ENCODE results near the gene ABCA1. TPM values are rescaled to one million over a fixed set of nuclear protein-coding genes. Genes with fewer than 3 reads are reported as not detected.

The ABCA1 gene
- total and polyA plus RNA-seq, 10 of the 15 experiments (the other 5 are each of a cell fraction or from before 2014, with no cell fraction given), result 0.01 to 0.56 (median 0.16) TPM

- ATAC-seq, result no peak
- FAIRE-seq, result no peak
- no peak for DNase-seq (ENCODE audit: low read depth, low spot score)
- BruUV-seq (replicated peaks), result no TSS peak
- Histone ChIP-seq H3K9me3 (replicated peaks; ENCODE audit: control insufficient read depth, insufficient read depth, low read length) (no peaks in the 10 kb centered on the region), H3K36me3 (ENCODE audit: control insufficient read depth in 2 of 2, insufficient read depth in 2 of 2, low read length in 1 of 2) (no peaks in the 10 kb centered on the region), H3K27ac (ENCODE audit: control insufficient read depth, insufficient read depth) (no peak overlapping the region), H3K4me2 (ENCODE audit: control insufficient read depth, insufficient read depth) (no peak overlapping the region), H3K4me1 (ENCODE audit: control insufficient read depth, insufficient read depth, low read length) (no peaks in the 10 kb centered on the region), H3K27me3 (replicated peaks in 1 of 2; ENCODE audit: control insufficient read depth in 2 of 2, insufficient read depth in 2 of 2, low read length in 1 of 2) (peaks cover 0 to 8% of the 10 kb centered on the region in 2 experiments; a peak in 2 of 4 replicates), H2AFZ (ENCODE audit: control insufficient read depth, low read depth, low read length) (no peak overlapping the region), H3K4me3 (no peak overlapping the region), H4K20me1 (ENCODE audit: control insufficient read depth, insufficient read depth) (no peaks in the 10 kb centered on the region), H3K79me2 (ENCODE audit: control insufficient read depth, insufficient read depth, low read length) (no peaks in the 10 kb centered on the region), H3K9ac (ENCODE audit: control insufficient read depth, insufficient read depth, low read length) (no peak overlapping the region)
- ChIA-PET POLR2A (no interaction called here), SMC1A (ENCODE audit: uncharacterized antibody, unreplicated experiment) (no interaction called here), CTCF (no interaction called here), RAD21 (ENCODE audit: unreplicated experiment) (no interaction called here)
- intact Hi-C loops (cut with micrococcal nuclease; ENCODE audit: unreplicated experiment), result no loop called here
- TF ChIP-seq BMI1 (IDR thresholded peaks at IDR 0.05; ENCODE audit: borderline replicate concordance) (no peak), ZNF217 (IDR thresholded peaks at IDR 0.05) (no peak), E2F4 (IDR thresholded peaks at IDR 0.05; ENCODE audit: low read depth, low read length) (no peak), RB1 (IDR thresholded peaks at IDR 0.05; ENCODE audit: borderline replicate concordance) (no peak), SP1 (IDR thresholded peaks at IDR 0.05; ENCODE audit: low read depth, low read length) (no peak), RCOR1 (conservative IDR thresholded peaks at IDR 0.05; ENCODE audit: low read depth, low read length) (no peak), CREM (IDR thresholded peaks at IDR 0.05; ENCODE audit: low read depth) (no peak), RELB (IDR thresholded peaks at IDR 0.05; ENCODE audit: low read depth) (no peak), SREBF2 (IDR thresholded peaks at IDR 0.05; ENCODE audit: low read length) (no peak), CBFB (IDR thresholded peaks at IDR 0.05; ENCODE audit: low read depth) (no peak), MTA2 (IDR thresholded peaks at IDR 0.05; ENCODE audit: low read depth) (no peak)
- in situ Hi-C loops (cut with MboI), result no loop called here
- 17% methylated on average over 11 of the region's 11 CpGs for WGBS (ENCODE audit: insufficient coverage, insufficient replicate concordance, low lambda C conversion rate, missing lambda C conversion rate)
Measured at GRCh38 chr9:104907278-104907951, 20.5 kb downstream of the ABCA1 start.
